ENCODE results near the gene CYP4F8.
A peak's percentile ranks its signal among the peaks of the same experiment; 100 is the strongest.

GRCh38 chr19:15629003-15629880 is 14.2 kb downstream of the CYP4F8 start:
- peak; percentile 95 for TF ChIP-seq CTCF (IDR thresholded peaks at IDR 0.05; ENCODE audit: low read length)
- no peak for TF ChIP-seq EZH2 (IDR thresholded peaks at IDR 0.05; ENCODE audit: borderline replicate concordance, low read length)
